Activated naive CD4-positive, alpha-beta T cell treated with anti-CD3 and anti-CD28 coated beads for 36 hours (primary cell): ENCODE measurements around the gene ZMAT5. TPM values are rescaled to one million over a fixed set of nuclear protein-coding genes. Genes with fewer than 3 reads are reported as not detected.

ENCODE experiments used
- CTCF ChIA-PET: fragments of 350-600 bp; sonication (Branson Sonifier 250); formaldehyde crosslinking; loops from one replicate; lab custom pipeline; 2021; ENCODE audit warnings: antibody characterized with exemption; lab: Charles Lee
- DNase-seq: peaks from one replicate; pipeline ENCODE4 v3.0.0-alpha.2; 2020
- H3K27ac Mint-ChIP-seq: one replicate; pipeline ENCODE4 v1.8.0; 2021; ENCODE audit warnings: mild to moderate bottlenecking, mixed read lengths
- H3K27me3 Mint-ChIP-seq: one replicate; pipeline ENCODE4 v1.8.0; 2021; ENCODE audit warnings: low read depth, mixed read lengths
- H3K36me3 Mint-ChIP-seq: one replicate; pipeline ENCODE4 v1.8.0; 2021; ENCODE audit warnings: low read depth, mixed read lengths
- H3K4me1 Mint-ChIP-seq: one replicate; pipeline ENCODE4 v1.8.0; 2021; ENCODE audit warnings: low read depth, mixed read lengths
- H3K4me3 Mint-ChIP-seq: one replicate; pipeline ENCODE4 v1.8.0; 2021; ENCODE audit warnings: mild to moderate bottlenecking, moderate library complexity, mixed read lengths
- H3K9me3 Mint-ChIP-seq: one replicate; pipeline ENCODE4 v1.8.0; 2021; ENCODE audit warnings: mixed read lengths
- intact Hi-C: fragments of 100-400 bp; cut with micrococcal nuclease; formaldehyde crosslinking; loops from one replicate; pipeline ENCODE4 v1.15.1; 2023
- total RNA-seq, 2 experiments: library from RNA; stranded (reverse); gene quantifications; one replicate each; pipeline ENCODE4 v1.2.3, GENCODE V29; 2021

The ZMAT5 gene
- total RNA-seq, 2 experiments from 2014 or later, result 14.3 to 15.3 TPM

DNA sequence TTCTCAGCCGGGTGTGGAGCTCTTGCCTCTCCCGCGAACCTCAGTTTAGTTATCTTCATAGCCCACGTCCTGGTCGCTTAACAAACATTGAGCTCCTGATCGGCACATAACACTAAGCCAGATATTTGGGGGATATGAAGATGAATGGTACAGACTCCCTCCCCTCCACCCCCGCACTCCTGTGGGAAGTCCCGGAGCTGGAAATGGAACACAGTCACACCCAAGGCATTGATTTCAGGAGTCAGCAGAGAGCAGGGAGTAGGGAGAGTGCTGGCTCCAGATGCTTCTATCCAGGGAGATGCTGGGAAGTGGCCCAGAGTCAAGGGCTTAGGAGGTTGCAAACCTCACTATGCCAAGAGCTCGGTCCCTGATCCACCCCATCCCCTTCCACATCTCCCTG lies 73.1 kb downstream of the ZMAT5 start:
- Mint-ChIP-seq H3K36me3 (peaks cover 3% of the 10 kb centered on the region), H3K27me3 (no peaks in the 10 kb centered on the region), H3K27ac (no peak overlapping the region), H3K4me3 (no peak overlapping the region), H3K9me3 (no peaks in the 10 kb centered on the region), H3K4me1 (peaks cover 1% of the 10 kb centered on the region)
- CTCF ChIA-PET, result interaction anchor here (1.0 to 1.6 kb wide), 3 partner anchors 10 to 314 kb away, joined by 3 read pairs; no protein-coding TSS in a partner anchor
- intact Hi-C loops, result no loop called here
- DNase-seq, result no peak

DNA sequence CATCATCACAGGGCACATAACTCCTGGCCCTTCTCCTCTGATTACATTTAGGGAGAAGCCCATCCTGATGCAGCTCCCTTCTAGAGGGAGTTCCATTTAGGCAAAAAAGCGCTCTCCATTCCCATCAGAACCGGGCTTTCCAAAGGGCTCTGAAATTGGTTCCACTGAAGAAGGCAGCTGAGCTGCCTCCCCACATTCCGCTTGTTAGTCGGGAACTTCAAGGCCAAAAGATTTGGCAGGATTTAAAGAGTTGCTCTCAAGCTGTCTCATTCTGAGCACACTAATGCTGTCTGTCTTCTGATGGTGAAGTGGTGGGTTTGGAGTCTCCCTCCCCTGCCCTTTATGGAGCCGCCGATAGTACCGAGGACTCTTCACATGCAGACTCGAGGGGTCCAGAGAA lies 73.6 kb downstream of the ZMAT5 start:
- DNase-seq, result no peak
- Mint-ChIP-seq H3K4me3 (no peak overlapping the region), H3K9me3 (no peaks in the 10 kb centered on the region), H3K27me3 (no peaks in the 10 kb centered on the region), H3K4me1 (peaks cover 1% of the 10 kb centered on the region), H3K27ac (no peak overlapping the region), H3K36me3 (peaks cover 3% of the 10 kb centered on the region)
- CTCF ChIA-PET, result interaction anchor here (0.9 to 1.6 kb wide), 4 partner anchors 9 to 314 kb away, joined by 3 read pairs; no protein-coding TSS in a partner anchor
- intact Hi-C loops, result no loop called here

DNA sequence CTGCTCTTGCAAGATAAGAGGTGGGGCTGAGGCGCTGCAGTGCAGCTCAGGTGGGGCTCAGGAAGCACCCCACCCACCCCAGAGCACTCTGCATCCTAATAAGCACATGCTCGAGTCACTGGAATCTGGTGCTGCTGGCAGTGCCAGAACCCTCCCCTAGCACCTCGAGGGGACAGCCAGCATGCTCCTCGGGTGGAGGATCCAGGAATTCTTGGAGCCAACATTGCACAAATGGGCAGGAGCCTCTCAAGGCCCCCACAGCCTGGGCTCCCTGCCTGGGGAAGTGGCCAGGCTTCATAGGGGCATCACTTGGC lies 74.5 kb downstream of the ZMAT5 start:
- Mint-ChIP-seq H3K4me1 (peaks cover 1% of the 10 kb centered on the region), H3K27ac (no peak overlapping the region), H3K27me3 (no peaks in the 10 kb centered on the region), H3K4me3 (no peak overlapping the region), H3K9me3 (no peaks in the 10 kb centered on the region), H3K36me3 (peaks cover 5% of the 10 kb centered on the region)
- no peak for DNase-seq
- intact Hi-C loops, result no loop called here
- CTCF ChIA-PET, result interaction anchor here (0.9 to 1.6 kb wide), 3 partner anchors 10 to 396 kb away, joined by 3 read pairs; no protein-coding TSS in a partner anchor

DNA sequence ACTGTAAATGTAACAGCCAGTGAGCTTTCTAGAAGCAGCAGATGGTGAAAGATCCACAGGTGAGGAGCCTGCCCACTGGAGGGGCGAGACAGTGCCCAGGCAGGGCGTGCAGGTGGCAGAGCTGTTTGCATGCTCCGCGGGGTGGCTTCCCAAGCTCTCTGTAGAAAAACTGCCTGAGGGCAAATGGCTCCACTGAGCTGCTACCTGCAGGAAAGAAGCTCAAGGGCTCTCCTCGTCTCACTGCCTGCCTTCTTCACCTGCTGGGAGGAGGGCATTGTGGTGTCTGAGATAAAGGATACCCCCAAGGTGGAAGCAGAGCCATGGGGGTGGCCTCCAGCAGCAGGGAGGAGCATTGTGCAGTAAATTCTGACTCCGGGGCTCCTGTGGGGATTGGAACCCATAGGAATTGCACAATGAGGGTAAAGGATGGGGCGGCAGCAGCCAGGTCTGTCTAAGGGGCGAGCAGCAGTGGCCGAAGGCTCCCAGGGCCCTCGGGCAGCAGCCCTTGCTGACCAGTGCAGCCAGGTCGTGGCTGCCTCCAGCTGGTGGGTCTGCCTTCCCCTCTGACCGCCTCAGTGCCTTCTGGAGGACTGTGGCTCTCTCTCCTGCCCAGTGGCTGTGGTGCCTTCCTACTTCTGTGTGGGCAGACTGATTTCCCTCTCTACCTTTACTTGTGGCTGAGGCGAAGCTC lies 75.0 kb downstream of the ZMAT5 start:
- no peak for DNase-seq
- Mint-ChIP-seq H3K4me1 (peaks cover 1% of the 10 kb centered on the region), H3K27ac (no peak overlapping the region), H3K27me3 (no peaks in the 10 kb centered on the region), H3K4me3 (no peak overlapping the region), H3K9me3 (no peaks in the 10 kb centered on the region), H3K36me3 (peaks cover 5% of the 10 kb centered on the region)
- CTCF ChIA-PET, result interaction anchor here (0.6 to 2.8 kb wide), 4 partner anchors 10 to 397 kb away, joined by 3 to 12 read pairs (median 3); no protein-coding TSS in a partner anchor
- intact Hi-C loops, result no loop called here

- no peaks in the 10 kb centered on the region for H3K27me3 Mint-ChIP-seq
- H3K36me3 Mint-ChIP-seq, result peaks cover 6% of the 10 kb centered on the region
- H3K27ac Mint-ChIP-seq, result no peak overlapping the region
- intact Hi-C loops, result loop anchor here (1.0 kb wide), 1 partner anchor 399 kb away; no protein-coding TSS in a partner anchor
- H3K4me3 Mint-ChIP-seq, result no peak overlapping the region
- DNase-seq, result no peak
- CTCF ChIA-PET, result interaction anchor here (0.6 to 2.8 kb wide), 7 partner anchors 11 to 316 kb away, joined by 3 to 12 read pairs (median 4); no protein-coding TSS in a partner anchor
- no peaks in the 10 kb centered on the region for H3K9me3 Mint-ChIP-seq
- H3K4me1 Mint-ChIP-seq, result peaks cover 1% of the 10 kb centered on the region
Observed at GRCh38 chr22:29690476-29690875, 76.3 kb downstream of the ZMAT5 start.

DNA sequence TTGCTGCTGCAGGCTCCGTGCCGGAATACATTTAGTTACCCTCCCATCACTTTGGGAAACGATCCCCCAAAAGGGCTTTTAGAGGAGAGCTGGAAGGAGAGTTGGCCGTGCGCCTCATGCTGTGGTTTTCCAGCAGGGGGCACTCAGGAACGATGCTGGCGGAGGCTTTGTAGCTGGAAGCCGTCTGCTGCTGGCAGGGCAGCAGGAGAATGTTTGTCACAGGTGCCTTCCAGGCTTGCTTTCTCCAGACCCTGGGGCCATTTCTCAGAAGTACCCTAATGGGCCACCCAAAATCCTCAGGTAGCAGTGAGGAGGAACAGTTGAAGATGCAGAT lies 77.0 kb downstream of the ZMAT5 start:
- Mint-ChIP-seq H3K4me3 (no peak overlapping the region), H3K36me3 (peaks cover 6% of the 10 kb centered on the region), H3K9me3 (no peaks in the 10 kb centered on the region), H3K27ac (no peak overlapping the region), H3K27me3 (no peaks in the 10 kb centered on the region), H3K4me1 (peaks cover 1% of the 10 kb centered on the region)
- CTCF ChIA-PET, result interaction anchor here (0.6 to 2.8 kb wide), 11 partner anchors 12 to 394 kb away, joined by 3 to 12 read pairs (median 3); no protein-coding TSS in a partner anchor
- intact Hi-C loops, result loop anchor here (1.0 kb wide), 1 partner anchor 399 kb away; no protein-coding TSS in a partner anchor
- peak; percentile 70 for DNase-seq

DNA sequence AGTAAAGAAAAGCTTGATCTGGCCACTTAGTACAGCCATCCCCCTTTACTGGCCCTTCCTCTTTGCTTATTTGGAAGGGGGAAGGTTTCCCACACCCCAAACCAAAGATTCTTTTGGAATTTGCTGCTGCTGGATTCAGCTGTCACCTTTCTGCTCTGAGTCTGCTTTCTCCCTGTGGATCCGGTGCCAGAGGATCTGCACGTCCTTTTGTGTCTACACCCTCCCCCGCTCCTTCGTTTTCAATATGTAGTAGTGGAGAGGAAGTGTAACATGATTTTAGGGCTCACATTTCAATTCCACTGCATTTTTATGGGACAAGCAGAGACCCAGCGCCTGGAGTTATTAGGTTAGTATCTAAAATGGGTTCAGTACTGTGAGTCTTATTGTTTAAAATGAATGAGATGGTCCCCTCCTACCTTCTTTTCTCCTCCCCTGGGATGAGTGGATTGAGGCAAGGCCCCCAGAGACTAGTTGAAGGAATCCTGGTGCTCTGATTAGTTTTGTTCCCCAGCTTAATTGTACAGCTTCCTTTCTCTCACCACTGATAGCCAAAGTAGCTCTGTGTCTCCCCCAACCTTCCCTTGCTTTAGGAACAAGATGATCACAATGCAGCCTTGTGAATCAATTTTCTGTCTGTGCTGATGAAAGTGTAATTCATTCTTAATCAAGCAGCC lies 77.5 kb downstream of the ZMAT5 start:
- no peaks in the 10 kb centered on the region for H3K9me3 Mint-ChIP-seq

DNA sequence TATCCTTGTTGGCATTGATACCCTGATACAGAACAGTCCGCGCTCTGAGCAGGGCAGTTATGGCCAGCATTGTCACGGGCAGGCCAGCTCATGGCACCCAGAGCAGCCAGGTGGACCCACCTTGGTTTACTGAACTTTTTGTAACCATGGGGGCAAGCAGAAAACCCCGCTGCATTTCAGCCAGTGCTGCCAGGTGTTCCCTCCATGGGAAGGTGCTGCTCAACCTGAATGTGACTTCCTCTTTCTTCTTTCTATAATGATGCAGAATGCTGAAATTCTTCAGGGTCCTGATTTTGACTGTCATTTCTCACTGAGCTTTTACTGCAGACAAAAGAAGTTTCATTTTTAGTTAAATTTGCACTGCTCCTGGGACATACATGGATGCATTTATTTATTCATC lies 82.6 kb downstream of the ZMAT5 start:
- H3K4me1 Mint-ChIP-seq, result no peaks in the 10 kb centered on the region
- H3K36me3 Mint-ChIP-seq, result peaks cover 15% of the 10 kb centered on the region
- H3K9me3 Mint-ChIP-seq, result no peaks in the 10 kb centered on the region
- CTCF ChIA-PET, result interaction anchor here (1.0 to 1.1 kb wide), 2 partner anchors 9 to 59 kb away, joined by 3 to 5 read pairs; no protein-coding TSS in a partner anchor
- H3K4me3 Mint-ChIP-seq, result no peak overlapping the region
- H3K27ac Mint-ChIP-seq, result no peak overlapping the region
- H3K27me3 Mint-ChIP-seq, result no peaks in the 10 kb centered on the region
- intact Hi-C loops, result no loop called here
- no peak for DNase-seq

More for the DNA sequence above, 77.5 kb downstream of the ZMAT5 start:
- Mint-ChIP-seq H3K27ac (no peak overlapping the region), H3K4me1 (peaks cover 1% of the 10 kb centered on the region), H3K27me3 (no peaks in the 10 kb centered on the region), H3K4me3 (no peak overlapping the region), H3K36me3 (peaks cover 10% of the 10 kb centered on the region)
- CTCF ChIA-PET, result interaction anchor here (0.7 to 2.8 kb wide), 9 partner anchors 12 to 394 kb away, joined by 3 to 12 read pairs (median 3); no protein-coding TSS in a partner anchor
- intact Hi-C loops, result no loop called here
- DNase-seq, result no peak

DNA sequence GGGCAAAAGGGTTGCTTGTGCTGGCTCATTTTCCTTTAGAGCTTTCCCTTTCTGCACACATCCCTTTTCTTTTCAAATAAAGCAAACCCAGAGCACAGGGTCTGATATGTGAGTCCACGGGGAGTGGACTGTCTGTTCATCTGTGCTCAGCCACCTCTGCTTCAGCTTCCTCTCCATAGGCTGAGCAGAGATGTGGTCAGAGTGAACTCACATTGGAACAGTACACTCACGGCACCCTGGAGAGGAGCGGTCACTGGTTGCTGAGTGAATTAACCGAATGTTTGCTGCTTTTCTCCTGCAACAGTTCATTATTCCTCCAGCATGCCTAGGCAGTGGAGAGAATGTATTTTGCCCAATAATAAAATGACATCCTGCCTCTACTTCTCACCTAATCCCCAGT lies 83.3 kb downstream of the ZMAT5 start:
- Mint-ChIP-seq H3K27me3 (no peaks in the 10 kb centered on the region), H3K4me3 (no peak overlapping the region), H3K9me3 (no peaks in the 10 kb centered on the region), H3K27ac (no peak overlapping the region), H3K4me1 (no peaks in the 10 kb centered on the region), H3K36me3 (peaks cover 15% of the 10 kb centered on the region)
- DNase-seq, result no peak
- CTCF ChIA-PET, result interaction anchor here (1.0 kb wide), 1 partner anchor 10 kb away, joined by 3 read pairs; no protein-coding TSS in a partner anchor
- intact Hi-C loops, result no loop called here

Other genes with a start within 250 kb of the ZMAT5 start
- gene THOC5, start 213.2 kb downstream of the ZMAT5 start, total RNA-seq, result 10 to 100 TPM; 54.8 to 55.1 TPM
- gene NIPSNAP1, start 185.9 kb downstream of the ZMAT5 start, total RNA-seq, result 10 to 100 TPM; 67.5 to 69.6 TPM
- gene NF2, start 163.4 kb downstream of the ZMAT5 start, total RNA-seq, result 10 to 100 TPM; 29.8 to 30.0 TPM
- under 1 TPM in 1 of 2 experiments, not detected in 1; 0.07 TPM for gene CABP7, start 47.0 kb downstream of the ZMAT5 start, total RNA-seq
- 100 to 1,000 TPM; 106 to 108 TPM for gene UQCR10, start 362 bp upstream of the ZMAT5 start, total RNA-seq
- gene ASCC2, start 71.3 kb upstream of the ZMAT5 start, total RNA-seq, result 10 to 100 TPM; 57.6 to 60.4 TPM
- 10 to 100 TPM; 26.0 to 27.1 TPM for gene MTMR3, start 116.2 kb upstream of the ZMAT5 start, total RNA-seq